SK-N-DZ (cell line): ENCODE measurements around the gene ELMO1.

Experiments used
- DNase-seq: peaks from one replicate; pipeline ENCODE4 v3.0.0-alpha.2; 2015; ENCODE audit warnings: low spot score

Gene ELMO1

GRCh38 chr7:37068902-37069301 is 379.8 kb downstream of the ELMO1 start:
- DNase-seq: no peak

- DNase-seq: peak; percentile 75
These were observed 380.6 kb downstream of the ELMO1 start for GRCh38 chr7:37068038-37068437.

DNA sequence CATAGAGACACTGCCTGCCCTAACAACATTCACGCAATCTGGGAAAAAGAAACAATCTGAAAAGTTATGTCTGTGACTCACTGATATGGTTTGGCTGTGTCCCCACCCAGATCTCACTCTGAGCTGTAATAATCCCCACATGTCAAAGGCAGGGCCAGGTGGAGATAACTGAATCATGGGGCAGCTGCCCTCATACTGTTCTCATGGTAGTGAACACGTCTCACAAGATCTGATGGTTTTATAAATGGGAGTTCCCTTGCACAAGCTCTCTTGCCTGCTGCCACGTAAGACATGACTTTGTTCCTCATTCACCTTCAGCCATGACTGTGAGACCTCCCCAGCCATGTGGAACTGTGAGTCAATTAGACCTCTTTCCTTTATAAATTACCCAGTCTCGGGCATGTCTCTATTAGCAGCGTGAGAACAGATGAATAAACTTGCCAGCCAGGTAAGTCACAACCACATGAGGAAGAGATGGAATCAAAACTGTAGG is 382.8 kb downstream of the ELMO1 start:
- no peak for DNase-seq

DNA sequence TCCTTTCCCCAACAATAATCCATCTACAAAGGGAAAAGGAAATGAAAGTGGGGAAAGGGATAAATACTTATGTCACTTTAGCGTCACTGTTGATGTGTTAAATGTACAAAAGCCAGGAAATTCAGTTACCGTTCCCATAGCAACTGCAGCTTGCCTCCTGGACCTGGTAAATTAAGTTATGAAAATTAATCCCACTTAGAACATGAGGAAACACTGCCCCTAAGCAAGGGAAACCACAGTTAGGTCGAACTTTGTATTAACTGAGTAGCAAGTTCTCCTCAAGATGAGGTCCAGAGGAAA is 386.2 kb downstream of the ELMO1 start:
- DNase-seq: peak; percentile 74

DNA sequence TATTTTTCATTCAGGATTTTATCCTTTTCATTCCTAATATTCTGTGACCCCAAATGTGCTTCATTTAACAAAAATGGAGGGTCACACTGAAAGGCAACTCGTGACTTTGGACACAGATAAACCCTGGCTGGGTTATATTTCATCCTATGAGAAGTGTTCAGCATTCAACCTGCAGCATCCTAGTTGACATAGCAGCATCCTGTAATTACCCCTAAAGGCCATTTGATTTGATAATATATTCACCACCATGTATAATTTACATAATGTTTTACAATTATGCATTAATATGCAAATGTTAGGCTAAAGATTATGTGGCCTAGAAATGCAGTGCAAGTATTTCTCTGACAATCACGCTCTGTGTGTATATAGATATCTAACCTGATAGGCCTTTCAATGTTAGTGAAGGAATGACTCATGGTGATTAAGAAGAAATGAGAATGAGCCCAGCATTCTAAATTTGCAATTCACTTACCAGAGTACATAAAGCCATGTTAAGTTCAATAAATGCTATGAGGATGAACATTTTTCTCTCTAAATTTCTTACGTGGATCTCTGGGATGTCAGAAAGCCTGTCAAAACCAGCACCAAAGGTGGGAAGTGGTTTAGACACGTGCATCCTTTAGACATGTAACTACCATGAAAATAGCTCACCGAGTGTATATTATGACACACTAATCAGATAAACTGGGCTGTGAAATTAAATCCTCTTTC is 386.7 kb downstream of the ELMO1 start:
- DNase-seq: no peak

DNA sequence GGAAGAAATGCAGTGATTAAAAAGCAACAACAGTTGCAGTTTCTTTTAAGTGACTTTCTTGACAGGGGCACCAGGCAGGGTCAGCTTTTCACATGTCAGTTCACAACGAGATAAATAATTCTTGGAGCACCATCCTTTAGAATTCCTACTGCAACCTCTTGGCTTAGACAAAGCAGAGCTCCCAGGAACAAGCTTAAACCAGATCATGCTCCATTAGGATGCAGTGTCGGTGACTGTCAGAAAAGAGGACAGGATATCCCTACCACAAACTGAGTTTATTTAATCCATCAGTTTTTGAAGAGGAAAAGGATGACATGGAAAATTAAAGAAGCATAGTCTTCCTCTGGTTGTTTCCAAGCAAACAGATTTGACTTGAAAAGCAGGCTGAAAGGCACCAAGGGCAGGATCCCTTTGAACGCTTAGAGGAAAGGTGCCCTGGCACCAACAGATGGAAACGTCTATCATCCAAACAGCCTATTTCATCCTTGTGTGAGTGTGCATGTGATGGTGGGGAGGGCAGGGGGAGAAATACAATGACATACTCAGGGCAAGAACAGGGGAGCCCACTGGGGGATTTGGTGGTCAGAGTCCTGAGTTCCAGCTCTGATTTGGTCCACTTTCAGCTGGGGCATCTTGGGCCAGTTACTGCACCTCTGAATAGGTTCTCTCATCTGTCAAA is 392.3 kb downstream of the ELMO1 start:
- no peak for DNase-seq

- DNase-seq: no peak
These were observed 393.9 kb downstream of the ELMO1 start for GRCh38 chr7:37054624-37055241.

GRCh38 chr7:37052705-37053104 is 396.0 kb downstream of the ELMO1 start:
- peak; percentile 24 for DNase-seq

GRCh38 chr7:37050801-37051200 is 397.9 kb downstream of the ELMO1 start:
- no peak for DNase-seq

GRCh38 chr7:37048674-37049073 is 400.0 kb downstream of the ELMO1 start:
- no peak for DNase-seq

- no peak for DNase-seq
These were observed 401.4 kb downstream of the ELMO1 start for GRCh38 chr7:37047260-37047659.

DNA sequence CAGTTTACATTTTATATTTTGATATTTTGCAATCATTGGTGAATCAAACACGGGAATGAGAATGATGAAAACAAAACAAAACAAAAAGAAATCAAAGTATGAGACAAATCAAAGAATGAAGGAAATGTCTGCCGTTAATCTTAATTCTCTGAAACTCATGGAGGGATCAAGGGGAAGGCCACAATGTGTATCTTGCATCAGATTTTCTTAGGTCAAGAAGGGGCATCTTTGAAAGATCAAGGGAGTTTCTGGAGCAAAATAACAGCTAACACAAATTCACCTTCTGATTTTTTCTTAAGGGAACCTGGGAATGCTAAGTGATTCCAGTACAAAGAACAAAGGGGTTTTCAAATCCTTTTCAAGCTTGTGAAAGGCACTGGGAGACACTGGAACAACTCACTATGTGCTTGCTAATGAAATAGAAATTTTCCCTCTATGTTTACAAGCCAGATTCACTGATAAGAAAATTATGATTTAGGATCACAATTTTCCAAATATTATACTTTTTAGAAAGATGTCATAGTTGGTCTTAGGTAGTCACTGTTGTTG is 402.1 kb downstream of the ELMO1 start:
- no peak for DNase-seq

DNA sequence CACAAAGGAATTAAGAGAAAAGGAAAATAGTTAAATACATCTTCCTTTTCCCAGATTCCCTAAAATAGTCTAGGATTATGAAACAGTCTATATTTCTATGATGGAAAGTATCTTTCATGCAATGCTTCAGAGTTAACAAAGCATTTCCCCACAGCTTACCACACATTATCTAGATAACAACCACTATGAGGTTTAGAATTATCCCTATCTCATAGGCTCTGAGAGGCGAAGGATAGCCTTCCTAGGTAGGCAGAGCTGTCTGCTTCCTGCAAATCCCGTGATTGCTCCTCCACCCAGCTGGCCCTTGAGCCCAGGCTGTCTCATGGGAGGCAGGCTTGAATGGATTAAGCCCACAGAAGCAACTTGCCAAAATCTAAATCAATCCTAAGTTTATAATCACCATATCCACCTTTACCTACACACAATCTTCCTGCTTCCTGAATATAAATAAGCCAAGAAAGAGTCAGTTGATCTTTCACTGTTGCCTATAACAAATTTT is 402.9 kb downstream of the ELMO1 start:
- no peak for DNase-seq

DNA sequence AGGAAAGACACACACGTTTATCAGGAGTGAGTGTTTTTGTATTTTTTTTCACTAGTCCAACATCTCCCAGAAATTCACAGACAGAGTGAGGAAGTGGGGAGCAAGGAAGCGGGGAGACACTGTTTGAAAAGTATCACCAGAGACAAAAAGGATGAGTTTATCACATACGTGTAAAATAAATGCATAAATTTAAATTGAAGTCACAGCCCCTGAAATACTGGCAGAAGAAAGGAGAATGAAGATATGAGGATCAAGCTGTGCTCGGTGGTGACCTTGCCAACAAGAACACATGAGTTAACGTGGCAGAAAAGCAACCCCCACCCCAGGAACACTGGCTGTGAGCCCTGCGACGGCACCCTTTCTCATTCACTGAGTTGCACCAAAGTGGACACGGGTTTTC is 407.2 kb downstream of the ELMO1 start:
- DNase-seq: no peak

DNA sequence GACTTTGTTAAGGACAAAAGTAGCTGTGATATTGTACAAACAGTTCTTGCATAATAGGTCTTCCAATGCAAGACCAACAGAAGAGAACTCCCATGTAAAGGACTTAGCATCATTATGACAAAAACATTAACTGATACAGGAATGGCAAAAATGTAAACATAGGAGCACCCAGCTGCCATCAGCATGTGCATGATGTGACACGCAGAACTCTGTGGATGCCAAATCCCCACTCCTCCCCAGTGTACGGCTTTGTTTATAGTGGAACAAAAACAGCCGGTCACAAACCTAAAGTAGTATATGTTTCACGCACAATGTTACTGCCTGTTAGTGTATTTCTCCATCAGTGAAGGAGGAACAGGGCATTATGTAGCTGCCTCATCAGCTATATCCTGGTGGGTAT is 408.3 kb downstream of the ELMO1 start:
- DNase-seq: no peak

- DNase-seq: no peak
These were observed 409.4 kb downstream of the ELMO1 start for GRCh38 chr7:37039131-37039749.

DNA sequence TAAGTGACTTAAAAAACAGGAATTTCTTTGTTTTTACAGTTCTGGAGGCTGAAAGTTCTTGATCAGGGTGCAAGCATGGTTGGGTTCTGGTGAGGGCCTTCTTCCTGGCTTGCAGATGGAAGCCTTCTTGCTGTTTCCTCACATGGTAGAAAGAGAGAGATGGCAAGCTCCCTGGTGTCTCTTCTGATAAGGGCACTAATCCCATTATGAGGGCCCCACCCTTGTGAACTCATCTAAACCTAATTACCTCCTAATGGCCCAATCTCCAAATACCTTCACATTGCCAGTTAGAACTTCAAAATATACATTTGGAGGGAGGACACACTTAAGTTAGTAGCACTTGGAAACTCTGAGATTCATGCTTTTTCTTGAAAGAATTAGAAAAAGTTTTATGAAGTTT is 410.0 kb downstream of the ELMO1 start:
- DNase-seq: no peak

DNA sequence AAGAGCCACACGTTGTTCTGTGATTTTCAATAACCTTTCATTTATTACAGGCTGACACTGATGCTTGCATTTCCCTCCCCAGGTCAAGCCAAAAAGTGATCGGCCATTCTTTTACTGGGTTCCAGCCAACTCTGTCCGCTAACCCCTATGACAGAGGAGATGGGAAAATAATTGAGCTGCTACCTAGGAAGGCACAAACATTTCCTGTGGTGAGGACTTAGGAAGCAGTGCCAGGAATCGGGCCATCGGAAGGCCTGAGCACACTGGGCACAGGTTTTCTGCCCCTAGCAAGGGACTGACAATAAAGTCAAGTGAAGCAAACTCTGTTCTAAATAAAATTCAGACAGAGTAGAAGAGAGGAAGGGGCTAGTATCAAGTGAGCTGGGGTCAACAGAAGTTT is 411.4 kb downstream of the ELMO1 start:
- no peak for DNase-seq

DNA sequence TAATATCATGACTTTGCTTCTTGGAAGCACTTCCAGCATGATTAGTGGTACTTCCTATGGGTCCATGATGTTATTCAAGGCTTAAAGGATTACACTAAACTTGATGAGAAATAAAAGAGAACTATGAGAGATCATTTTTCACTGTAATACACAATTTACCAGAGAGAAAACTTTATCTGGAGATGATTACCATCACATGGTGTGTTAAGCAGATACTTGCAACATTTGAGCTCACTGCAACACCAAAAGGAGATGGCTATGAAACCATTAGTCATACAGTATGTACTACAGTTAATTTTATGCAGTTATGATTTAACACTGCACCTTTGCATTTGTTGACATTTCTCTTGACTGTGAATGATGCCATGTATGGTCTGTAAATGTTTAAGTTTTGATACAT is 413.0 kb downstream of the ELMO1 start:
- no peak for DNase-seq

- no peak for DNase-seq
These were observed 415.5 kb downstream of the ELMO1 start for GRCh38 chr7:37033141-37033540.

DNA sequence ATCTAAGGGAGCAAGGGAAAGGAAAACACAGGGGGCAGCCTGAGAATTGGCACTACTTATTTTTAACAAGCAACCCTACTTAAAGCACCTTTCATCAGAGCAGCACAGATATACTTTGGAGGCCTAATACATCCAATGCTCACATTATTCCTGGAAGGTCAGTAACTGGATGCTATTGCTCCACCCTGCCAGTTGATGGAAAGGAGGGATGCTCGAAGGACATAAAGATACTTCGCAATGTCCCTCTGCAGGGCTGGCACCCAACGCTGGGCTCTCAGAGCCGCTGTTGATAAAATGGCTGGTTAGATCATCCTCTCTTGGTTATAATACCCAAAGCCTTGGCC is 416.4 kb downstream of the ELMO1 start:
- DNase-seq: no peak

- DNase-seq: no peak
These were observed 416.9 kb downstream of the ELMO1 start for GRCh38 chr7:37031571-37032257.
